ENCODE results near the gene KSR1. TPM values are rescaled to one million over a fixed set of nuclear protein-coding genes. Genes with fewer than 3 reads are reported as not detected.
"Not testable (repeated sequence)": the region's sequence is repeated elsewhere in the genome, so short reads cannot be mapped to it uniquely, and the experiment has no call there.

Gene KSR1
- total RNA-seq, 1 experiment from 2014 or later, result 19.1 TPM

GRCh38 chr17:27650836-27651235 is 194.6 kb downstream of the KSR1 start:
- H3K9me3 ChIP-seq (ENCODE audit: insufficient read depth, low read depth), result no peaks in the 10 kb centered on the region
- ChIA-PET POLR2A (ENCODE audit: unreplicated experiment) (no interaction called here), CTCF (no interaction called here)
- no TSS peak for BruUV-seq (replicated peaks)
- DNase-seq, result no peak
- H2AFZ ChIP-seq, result no peak overlapping the region
- no peaks in the 10 kb centered on the region for H4K20me1 ChIP-seq (ENCODE audit: insufficient read depth)
- H3F3A ChIP-seq (ENCODE audit: insufficient read depth, low read depth), result no peaks in the 10 kb centered on the region
- no peaks in the 10 kb centered on the region for H3K4me1 ChIP-seq (replicated peaks; ENCODE audit: insufficient read depth)
- H3K4me3 ChIP-seq, result no peak overlapping the region
- intact Hi-C loops (cut with micrococcal nuclease; ENCODE audit: unreplicated experiment), result loop anchor here (1.0 to 5.0 kb wide), 3 partner anchors 42 to 414 kb away; no protein-coding TSS in a partner anchor
- H3K27me3 ChIP-seq (ENCODE audit: insufficient read depth, low read depth), result no peaks in the 10 kb centered on the region
- H3K9me2 ChIP-seq (ENCODE audit: insufficient read depth), result no peaks in the 10 kb centered on the region
- TF ChIP-seq, protein P1, sequence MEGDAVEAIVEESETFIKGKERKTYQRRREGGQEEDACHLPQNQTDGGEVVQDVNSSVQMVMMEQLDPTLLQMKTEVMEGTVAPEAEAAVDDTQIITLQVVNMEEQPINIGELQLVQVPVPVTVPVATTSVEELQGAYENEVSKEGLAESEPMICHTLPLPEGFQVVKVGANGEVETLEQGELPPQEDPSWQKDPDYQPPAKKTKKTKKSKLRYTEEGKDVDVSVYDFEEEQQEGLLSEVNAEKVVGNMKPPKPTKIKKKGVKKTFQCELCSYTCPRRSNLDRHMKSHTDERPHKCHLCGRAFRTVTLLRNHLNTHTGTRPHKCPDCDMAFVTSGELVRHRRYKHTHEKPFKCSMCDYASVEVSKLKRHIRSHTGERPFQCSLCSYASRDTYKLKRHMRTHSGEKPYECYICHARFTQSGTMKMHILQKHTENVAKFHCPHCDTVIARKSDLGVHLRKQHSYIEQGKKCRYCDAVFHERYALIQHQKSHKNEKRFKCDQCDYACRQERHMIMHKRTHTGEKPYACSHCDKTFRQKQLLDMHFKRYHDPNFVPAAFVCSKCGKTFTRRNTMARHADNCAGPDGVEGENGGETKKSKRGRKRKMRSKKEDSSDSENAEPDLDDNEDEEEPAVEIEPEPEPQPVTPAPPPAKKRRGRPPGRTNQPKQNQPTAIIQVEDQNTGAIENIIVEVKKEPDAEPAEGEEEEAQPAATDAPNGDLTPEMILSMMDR (conservative IDR thresholded peaks at IDR 0.05), result no peak
- no peak for TF ChIP-seq EZH2 (IDR thresholded peaks at IDR 0.05; ENCODE audit: low read depth)
- no peak overlapping the region for H3K27ac ChIP-seq
- H3K4me2 ChIP-seq, result no peak overlapping the region
- H3K79me2 ChIP-seq (ENCODE audit: low read depth), result no peaks in the 10 kb centered on the region
- no peaks in the 10 kb centered on the region for H3K36me3 ChIP-seq (ENCODE audit: low read depth)

DNA sequence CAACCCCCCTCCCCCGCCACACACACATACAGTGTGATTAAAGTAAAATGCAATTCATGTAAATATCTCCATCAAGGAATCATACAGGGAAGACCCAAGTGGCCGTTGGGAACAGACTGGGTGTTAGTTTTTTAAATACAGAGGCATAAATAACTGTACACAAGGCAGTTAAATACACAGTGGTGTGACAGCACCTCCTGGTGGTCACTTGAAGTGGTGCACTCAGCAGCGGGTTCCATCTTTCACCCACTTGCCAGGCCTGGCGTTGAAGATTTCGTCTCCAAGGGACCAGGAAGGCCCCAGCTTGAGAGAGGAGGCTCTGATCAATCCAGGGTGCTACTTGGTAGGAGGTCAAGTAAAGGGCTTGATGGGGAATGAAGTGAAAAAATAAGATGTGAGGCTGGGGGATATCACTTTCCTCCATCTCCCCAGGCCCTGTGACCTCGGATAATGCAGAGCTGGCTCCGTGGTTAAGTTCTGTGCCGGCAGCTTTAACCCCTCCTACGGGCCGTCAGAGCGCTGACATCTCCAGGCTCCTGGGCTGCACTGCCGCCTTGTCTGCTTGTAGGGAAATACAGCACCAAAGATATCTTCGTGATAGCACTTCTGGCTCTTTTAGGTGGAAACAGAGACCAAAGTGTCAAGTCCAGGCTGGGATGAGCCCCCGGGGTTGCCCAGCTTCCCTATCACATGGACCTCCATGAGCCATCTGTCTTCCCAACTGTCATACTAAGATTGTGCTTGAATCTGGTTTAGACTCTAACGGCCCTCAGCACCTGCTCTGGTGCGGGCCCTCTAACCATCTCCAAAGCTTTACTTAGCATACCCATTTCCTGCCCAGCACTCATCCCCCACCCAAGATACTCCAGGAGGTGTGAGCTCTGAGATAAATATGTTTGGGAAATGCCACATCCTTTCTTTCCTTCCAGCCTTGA is 195.4 kb downstream of the KSR1 start:
- peak in 1 of 2 experiments; percentile 58 for DNase-seq
- Histone ChIP-seq H3K4me2 (no peak overlapping the region), H3K36me3 (ENCODE audit: low read depth) (no peaks in the 10 kb centered on the region), H3K27me3 (ENCODE audit: insufficient read depth, low read depth) (no peaks in the 10 kb centered on the region), H3K9me2 (ENCODE audit: insufficient read depth) (no peaks in the 10 kb centered on the region), H2AFZ (no peak overlapping the region), H3K4me1 (replicated peaks; ENCODE audit: insufficient read depth) (no peaks in the 10 kb centered on the region), H3K4me3 (no peak overlapping the region), H3F3A (ENCODE audit: insufficient read depth, low read depth) (no peaks in the 10 kb centered on the region), H3K27ac (no peak overlapping the region), H3K79me2 (ENCODE audit: low read depth) (no peaks in the 10 kb centered on the region), H4K20me1 (ENCODE audit: insufficient read depth) (no peaks in the 10 kb centered on the region), H3K9me3 (ENCODE audit: insufficient read depth, low read depth) (no peaks in the 10 kb centered on the region)
- ChIA-PET POLR2A (ENCODE audit: unreplicated experiment) (no interaction called here), CTCF (no interaction called here)
- no TSS peak for BruUV-seq (replicated peaks)
- intact Hi-C loops (cut with micrococcal nuclease; ENCODE audit: unreplicated experiment), result loop anchor here (1.0 to 5.0 kb wide), 3 partner anchors 42 to 414 kb away; no protein-coding TSS in a partner anchor
- TF ChIP-seq EZH2 (IDR thresholded peaks at IDR 0.05; ENCODE audit: low read depth), result no peak
- TF ChIP-seq, protein P1 (conservative IDR thresholded peaks at IDR 0.05), result peak; percentile 94

DNA sequence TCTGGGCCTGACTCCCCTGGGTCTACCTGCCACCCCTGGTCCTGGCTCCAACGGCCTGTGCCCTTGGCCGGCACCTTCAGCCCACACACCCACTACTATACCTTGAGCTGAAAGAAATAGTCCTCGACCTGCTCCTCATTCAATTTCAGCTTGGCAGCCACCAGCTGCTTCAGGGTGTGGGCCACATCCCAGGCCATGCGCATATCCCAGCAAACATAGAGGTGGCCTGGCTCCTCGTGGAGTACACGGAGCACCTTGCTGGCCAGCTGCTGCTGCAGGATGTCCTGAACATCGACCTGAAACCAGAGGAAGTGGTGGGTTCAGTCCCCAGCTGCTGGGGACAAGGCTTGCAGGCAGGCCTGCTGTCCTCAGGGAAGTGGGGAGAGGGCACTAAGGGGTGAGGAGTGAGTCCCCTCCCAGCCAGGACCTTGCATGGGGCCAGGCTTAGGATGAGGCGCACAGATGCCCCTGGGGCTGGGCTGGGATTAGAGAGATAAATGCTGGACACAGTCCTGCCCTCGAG is 197.3 kb downstream of the KSR1 start:
- H4K20me1 ChIP-seq (ENCODE audit: insufficient read depth); H3K4me1 ChIP-seq (replicated peaks; ENCODE audit: insufficient read depth); H3K27me3 ChIP-seq (ENCODE audit: insufficient read depth, low read depth); H3K36me3 ChIP-seq (ENCODE audit: low read depth); H3K4me2 ChIP-seq; H3K79me2 ChIP-seq (ENCODE audit: low read depth); H2AFZ ChIP-seq; H3K9me3 ChIP-seq (ENCODE audit: insufficient read depth, low read depth); H3K4me3 ChIP-seq; H3K9me2 ChIP-seq (ENCODE audit: insufficient read depth); H3F3A ChIP-seq (ENCODE audit: insufficient read depth, low read depth); DNase-seq; BruUV-seq (replicated peaks); POLR2A ChIA-PET (ENCODE audit: unreplicated experiment); CTCF ChIA-PET; H3K27ac ChIP-seq: not testable (repeated sequence)
- intact Hi-C loops (cut with micrococcal nuclease; ENCODE audit: unreplicated experiment), result loop anchor here (5.0 kb wide), 1 partner anchor 416 kb away; no protein-coding TSS in a partner anchor
